IPS-20b (cell line): ENCODE measurements around the gene MAFG.
"Not testable (repeated sequence)": the region's sequence is repeated elsewhere in the genome, so short reads cannot be mapped to it uniquely, and the experiment has no call there.

Experiments
- H3K27ac ChIP-seq: one replicate; pipeline ENCODE4 v1.5.1; 2013; ENCODE audit warnings: low read length
- H3K27me3 ChIP-seq: 2 replicates; pipeline ENCODE4 v1.6.1; 2013; ENCODE audit warnings: mild to moderate bottlenecking, low read length, inconsistent platforms; ENCODE audit not compliant: insufficient read depth
- H3K36me3 ChIP-seq: 2 replicates; pipeline ENCODE4 v1.6.1; 2013; ENCODE audit warnings: low read depth, mild to moderate bottlenecking, inconsistent platforms, low read length, moderate library complexity; ENCODE audit not compliant: insufficient read depth
- H3K4me1 ChIP-seq: 2 replicates; pipeline ENCODE4 v1.6.1; 2013; ENCODE audit warnings: mild to moderate bottlenecking, control low read depth, inconsistent platforms, low read length, moderate library complexity; ENCODE audit not compliant: insufficient read depth
- H3K4me3 ChIP-seq: 2 replicates; pipeline ENCODE4 v1.5.1; 2013; ENCODE audit warnings: mild to moderate bottlenecking, low read length, inconsistent platforms
- H3K9ac ChIP-seq: 2 replicates; pipeline ENCODE4 v1.6.1; 2013; ENCODE audit warnings: low read depth, mild to moderate bottlenecking, inconsistent platforms, low read length, moderate library complexity
- H3K9me3 ChIP-seq: 2 replicates; pipeline ENCODE4 v1.6.1; 2013; ENCODE audit warnings: mild to moderate bottlenecking, low read depth, low read length, inconsistent platforms; ENCODE audit not compliant: insufficient read depth

Gene MAFG

DNA sequence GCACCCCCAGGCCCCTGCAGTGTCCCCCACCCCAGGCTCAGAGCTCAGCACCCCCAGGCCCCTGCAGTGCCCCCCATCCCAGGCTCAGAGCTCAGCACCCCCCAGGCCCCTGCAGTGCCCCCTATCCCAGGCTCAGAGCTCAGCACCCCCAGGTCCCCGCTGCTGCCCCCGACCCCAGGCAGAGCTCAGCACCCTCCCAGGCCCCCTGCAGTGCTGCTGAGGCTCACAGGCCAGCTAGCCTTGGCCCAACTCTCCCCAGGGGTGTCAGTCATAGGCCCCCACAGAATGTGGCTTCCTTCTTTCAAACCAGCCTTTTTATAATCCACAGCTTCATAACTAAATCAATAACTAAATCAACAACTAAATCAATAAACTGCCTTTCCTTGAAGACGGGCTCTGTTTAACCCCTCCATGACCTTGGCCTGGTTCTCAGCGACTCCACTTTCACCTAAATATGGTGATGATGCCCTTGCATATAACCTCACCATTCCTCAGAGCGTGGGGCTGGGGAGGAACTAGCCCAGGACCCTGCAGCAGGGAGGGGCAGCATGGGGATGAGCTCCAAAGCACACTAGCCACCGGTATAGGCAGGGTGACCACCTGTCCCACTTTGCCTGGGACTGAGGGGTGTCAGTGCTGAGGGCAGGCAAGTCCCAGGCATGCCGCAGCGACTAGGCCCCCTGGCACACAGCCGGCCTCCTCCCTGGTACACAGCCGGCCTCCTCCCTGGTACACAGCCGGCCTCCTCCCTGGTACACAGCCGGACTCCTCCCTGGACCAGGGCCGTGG is 28.4 kb upstream of the MAFG start:
- no peaks in the 10 kb centered on the region for H3K36me3 ChIP-seq

DNA sequence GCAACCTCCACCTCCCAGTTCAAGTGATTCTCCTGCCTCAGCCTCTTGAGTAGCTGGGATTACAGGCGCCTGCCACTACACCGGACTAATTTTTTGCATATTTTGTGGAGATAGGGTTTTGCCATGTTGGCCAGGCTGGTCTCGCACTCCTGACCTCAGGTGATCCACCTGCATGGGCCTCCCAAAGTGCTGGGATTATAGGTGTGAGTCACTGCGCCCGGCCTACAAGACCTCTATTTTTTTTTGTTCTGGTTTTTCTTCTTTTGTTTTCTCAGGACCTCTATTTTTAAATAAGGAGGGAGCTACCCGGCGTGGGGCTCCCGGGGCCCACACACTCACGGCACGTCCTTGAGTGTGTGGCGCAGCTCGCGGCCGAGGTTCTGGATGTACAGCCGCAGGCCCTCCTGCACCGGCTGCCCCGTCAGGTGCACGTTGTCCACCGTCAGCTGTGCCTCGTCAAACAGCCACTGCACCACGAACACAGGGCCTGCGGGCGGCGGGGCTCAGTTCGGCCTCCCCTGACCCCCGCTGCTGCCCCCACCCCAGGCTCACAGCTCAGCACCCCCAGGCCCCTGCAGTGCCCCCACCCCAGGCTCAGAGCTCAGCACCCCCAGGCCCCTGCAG is 27.6 kb upstream of the MAFG start:
- Histone ChIP-seq H3K9me3 (no peaks in the 10 kb centered on the region), H3K36me3 (no peaks in the 10 kb centered on the region), H3K4me3 (no peak overlapping the region), H3K9ac (no peak overlapping the region), H3K4me1 (no peaks in the 10 kb centered on the region), H3K27ac (no peak overlapping the region), H3K27me3 (peaks cover 39% of the 10 kb centered on the region)

More for the DNA sequence above, 28.4 kb upstream of the MAFG start:
- H3K4me3 ChIP-seq, result no peak overlapping the region
- H3K27ac ChIP-seq, result no peak overlapping the region
- H3K27me3 ChIP-seq, result peaks cover 45% of the 10 kb centered on the region
- H3K9ac ChIP-seq, result no peak overlapping the region
- H3K9me3 ChIP-seq, result no peaks in the 10 kb centered on the region
- no peaks in the 10 kb centered on the region for H3K4me1 ChIP-seq

DNA sequence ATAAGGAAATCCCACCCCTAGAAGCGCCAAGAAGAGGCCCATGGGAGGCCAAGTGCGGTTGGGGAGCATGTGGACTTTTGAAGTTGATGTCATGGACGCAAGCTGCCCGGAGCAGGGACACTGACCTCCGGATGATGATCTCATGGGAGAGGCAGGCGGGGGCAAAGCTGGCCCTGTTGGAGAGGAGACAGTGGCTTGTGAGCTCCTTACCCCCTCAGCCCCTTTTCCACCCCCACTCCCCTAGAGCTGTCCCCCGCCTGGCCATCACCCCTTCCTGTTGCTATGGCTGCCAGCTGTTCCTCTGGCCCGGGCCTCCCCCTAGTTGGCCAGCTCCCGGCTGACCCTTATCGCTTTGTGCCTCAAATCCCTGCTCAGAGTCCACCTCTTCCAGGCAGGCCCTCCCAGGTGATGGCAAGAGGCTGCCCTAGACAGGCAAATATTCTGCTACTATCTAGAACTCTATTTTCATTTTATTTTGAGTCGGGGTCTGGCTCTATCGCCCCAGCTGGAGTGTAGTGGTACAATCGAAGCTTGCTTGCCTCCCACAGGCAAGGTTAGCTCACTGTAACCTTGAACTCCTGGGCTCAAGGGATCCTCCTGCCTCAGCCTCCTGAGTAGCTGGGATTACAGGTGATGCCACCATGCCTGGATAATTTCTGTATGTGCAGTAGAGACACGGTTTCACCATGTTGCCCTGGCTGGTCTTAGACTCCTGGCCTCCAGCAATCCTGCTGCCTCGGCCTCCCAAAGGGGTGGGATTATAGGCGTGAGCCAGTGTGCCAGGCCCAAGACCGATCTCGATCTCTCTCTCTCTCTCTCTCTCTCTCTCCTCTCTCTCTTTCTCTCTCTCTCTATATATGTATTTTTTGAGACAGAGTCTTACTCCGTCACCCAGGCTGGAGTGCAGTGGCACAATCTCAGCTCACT is 26.9 kb upstream of the MAFG start:
- H3K4me3 ChIP-seq, result no peak overlapping the region
- H3K4me1 ChIP-seq, result no peaks in the 10 kb centered on the region
- no peak overlapping the region for H3K9ac ChIP-seq
- H3K9me3 ChIP-seq, result no peaks in the 10 kb centered on the region
- H3K27ac ChIP-seq, result no peak overlapping the region
- H3K27me3 ChIP-seq, result peaks cover 31% of the 10 kb centered on the region
- no peaks in the 10 kb centered on the region for H3K36me3 ChIP-seq

DNA sequence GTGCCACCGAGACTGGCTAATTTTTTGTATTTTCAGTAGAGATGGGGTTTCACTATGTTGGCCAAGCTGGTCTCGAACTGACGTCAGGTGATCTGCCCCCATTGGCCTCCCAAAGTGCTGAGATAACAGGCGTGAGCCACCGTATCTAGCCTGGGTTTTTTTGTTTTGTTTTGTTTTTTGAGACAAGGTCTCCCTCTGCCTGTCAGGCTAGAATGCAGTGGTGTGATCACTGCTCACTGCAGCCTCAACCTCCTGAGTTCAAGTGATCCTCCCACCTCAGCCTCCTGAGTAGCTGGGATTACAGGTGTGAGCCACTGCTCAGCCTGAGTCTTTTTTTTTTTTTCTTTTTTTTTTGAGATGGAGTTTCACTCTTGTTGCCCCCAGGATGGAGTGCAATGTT is 25.9 kb upstream of the MAFG start:
- not testable (repeated sequence) for H3K9me3 ChIP-seq, H3K4me1 ChIP-seq, H3K27ac ChIP-seq, H3K4me3 ChIP-seq, H3K36me3 ChIP-seq, H3K9ac ChIP-seq
- peaks cover 22% of the 10 kb centered on the region for H3K27me3 ChIP-seq

DNA sequence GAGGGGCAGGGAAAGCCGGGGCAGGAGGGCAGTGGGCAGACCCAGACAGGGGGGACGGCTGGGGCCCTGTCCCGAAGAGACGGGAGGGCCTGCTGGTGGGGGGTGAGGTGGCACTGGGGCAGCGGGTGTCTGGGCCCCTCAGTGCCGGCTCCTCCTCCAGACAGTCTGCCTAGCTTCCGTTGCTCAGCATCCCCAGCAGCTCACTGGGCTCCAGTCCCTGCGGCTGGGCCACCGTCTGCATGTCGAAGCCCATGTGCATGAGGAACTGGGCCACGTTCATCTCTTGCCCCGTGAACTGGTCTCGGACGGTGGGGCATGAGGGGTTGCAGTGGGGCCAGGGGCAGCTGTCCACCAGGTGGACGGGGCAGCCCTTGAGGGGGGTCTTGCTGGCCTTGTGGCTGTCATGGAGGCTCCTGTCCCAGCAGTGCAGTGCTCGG is 25.3 kb upstream of the MAFG start:
- Histone ChIP-seq H3K36me3 (no peaks in the 10 kb centered on the region), H3K4me3 (no peak overlapping the region), H3K9me3 (no peaks in the 10 kb centered on the region), H3K27ac (no peak overlapping the region), H3K27me3 (peaks cover 15% of the 10 kb centered on the region), H3K9ac (no peak overlapping the region), H3K4me1 (no peaks in the 10 kb centered on the region)

DNA sequence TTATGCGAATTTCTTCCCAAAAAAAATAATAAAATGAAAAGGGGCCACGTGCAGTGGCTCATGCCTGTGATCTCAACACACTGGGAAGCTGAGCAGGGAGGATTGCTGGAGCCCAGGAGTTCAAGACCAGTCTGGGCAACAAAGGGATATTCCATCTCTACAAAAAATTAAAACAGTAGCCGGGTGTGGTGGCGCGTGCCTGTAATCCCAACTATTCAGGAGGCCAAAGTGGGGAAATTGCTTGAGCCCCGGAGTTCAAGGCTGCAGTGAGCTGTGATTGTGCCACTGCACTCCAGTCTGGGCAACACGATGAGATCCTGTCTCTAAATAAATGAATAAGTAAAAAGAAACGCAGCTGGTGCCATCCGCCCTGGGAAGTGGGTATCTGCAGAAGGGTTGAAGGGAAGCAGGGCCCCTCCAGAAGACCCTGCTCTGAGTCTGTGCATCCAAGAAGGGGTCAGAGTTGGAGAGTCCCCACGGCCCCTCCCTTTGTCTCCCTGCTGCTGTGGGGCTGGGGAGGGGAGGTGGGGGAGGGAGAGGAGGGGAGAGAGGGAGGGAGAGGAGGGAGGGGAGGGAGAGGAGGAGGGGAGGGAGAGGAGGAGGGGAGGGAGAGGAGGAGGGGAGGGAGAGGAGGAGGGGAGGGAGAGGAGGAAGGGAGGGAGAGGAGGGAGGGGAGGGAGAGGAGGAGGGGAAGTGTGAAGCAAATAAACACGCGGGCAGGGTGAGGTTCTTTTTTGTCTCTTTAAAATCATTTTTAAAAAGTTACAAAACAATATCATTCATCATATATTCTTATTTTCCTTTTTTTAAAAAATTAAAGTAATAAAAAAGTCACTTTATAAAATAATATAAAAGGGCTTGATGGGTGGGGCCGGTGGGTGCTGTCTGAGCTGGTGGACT is 24.5 kb upstream of the MAFG start:
- no peaks in the 10 kb centered on the region for H3K9me3 ChIP-seq
- peaks cover 8% of the 10 kb centered on the region for H3K27me3 ChIP-seq
- H3K27ac ChIP-seq, result no peak overlapping the region
- no peak overlapping the region for H3K4me3 ChIP-seq
- H3K9ac ChIP-seq, result no peak overlapping the region
- H3K36me3 ChIP-seq, result no peaks in the 10 kb centered on the region
- no peaks in the 10 kb centered on the region for H3K4me1 ChIP-seq

DNA sequence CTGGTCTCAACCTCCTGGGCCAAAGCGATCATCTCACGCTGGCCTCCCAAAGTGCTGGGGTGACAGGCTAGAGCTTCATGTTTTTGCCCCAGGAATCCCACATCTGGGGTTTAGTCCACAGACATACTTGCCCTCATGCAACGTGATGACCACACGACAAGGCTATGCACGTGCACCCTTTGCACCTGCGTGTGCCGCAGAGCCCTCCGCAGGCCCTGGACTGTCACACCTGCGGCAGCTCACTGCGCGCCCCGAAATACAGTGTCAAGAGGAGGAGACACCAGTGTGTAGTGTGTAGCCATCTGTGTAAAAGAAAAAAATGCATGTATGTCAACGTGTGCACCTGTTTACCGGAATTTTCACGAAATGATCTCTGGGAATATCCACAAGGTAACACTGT is 23.0 kb upstream of the MAFG start:
- Histone ChIP-seq H3K27ac (no peak overlapping the region), H3K36me3 (no peaks in the 10 kb centered on the region), H3K4me1 (no peaks in the 10 kb centered on the region), H3K9me3 (no peaks in the 10 kb centered on the region), H3K9ac (no peak overlapping the region), H3K27me3 (no peaks in the 10 kb centered on the region), H3K4me3 (no peak overlapping the region)

DNA sequence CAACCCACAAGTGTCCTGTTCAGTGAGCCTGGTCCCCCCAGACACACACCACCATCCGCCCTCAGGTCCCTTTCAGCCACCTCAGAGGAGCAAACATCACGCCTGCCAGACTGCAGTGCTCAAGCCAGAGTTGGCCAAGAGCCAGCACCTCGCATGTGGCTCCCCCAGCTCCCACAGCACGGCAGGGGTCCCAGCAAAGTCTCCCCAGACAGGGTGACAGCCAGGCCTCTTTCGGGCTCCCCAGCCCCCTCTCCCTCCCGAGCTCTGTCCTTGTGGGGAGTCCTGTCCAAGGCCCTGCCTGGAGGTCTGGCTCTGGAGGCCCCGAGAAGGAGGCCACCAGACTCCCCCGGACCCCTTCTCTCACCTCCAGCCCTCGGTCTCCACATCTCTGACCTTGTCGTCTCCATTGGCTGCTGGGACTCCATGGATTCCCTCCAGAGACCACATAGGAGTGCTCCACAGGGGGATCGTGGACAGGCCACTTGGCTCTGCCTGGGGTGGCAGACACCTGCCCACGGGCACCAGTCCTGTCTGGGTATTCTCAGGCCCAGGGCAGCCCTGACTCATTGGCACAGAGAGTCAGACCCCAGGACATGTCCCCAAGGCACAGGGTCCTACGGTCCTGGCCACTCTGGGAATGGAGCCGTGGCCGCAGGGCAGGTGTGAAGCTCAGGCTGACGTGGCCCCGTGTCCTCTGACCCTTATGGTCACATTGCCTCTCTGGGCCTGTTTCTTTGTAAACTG is 21.3 kb upstream of the MAFG start:
- peaks cover 9% of the 10 kb centered on the region; the same call in 1 of the 2 replicates for H3K27me3 ChIP-seq
- H3K4me3 ChIP-seq, result no peak overlapping the region
- no peaks in the 10 kb centered on the region for H3K9me3 ChIP-seq
- no peak overlapping the region for H3K9ac ChIP-seq
- H3K4me1 ChIP-seq, result no peaks in the 10 kb centered on the region; the same call in 1 of the 2 replicates
- no peak overlapping the region for H3K27ac ChIP-seq
- H3K36me3 ChIP-seq, result no peaks in the 10 kb centered on the region

DNA sequence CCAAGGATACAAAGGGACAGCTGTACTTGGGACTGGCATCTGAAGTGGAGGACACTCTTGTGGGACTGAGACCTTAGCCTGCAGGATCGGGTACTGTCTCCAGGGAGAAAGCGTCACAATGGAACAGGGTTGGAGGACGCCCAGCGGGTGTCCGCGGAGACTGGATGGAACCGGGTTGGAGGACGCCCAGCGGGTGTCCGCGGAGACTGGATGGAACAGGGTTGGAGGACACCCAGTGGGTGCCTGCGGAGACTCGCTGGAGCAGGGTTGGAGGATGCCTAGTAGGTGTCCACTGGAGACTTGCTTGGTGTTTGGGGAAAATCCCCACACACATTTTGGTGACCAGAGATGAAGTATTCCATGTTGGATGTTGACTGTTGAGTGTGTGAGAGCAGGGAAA is 19.7 kb upstream of the MAFG start, which contains the start of gene MYADML2:
Gene MYADML2 (minus strand): TSS at position 45 of the 400 bp plus-strand sequence. CDS start 5,492 bp downstream, outside the sequence.
- Histone ChIP-seq H3K4me1 (no peaks in the 10 kb centered on the region; the same call in 1 of the 2 replicates), H3K27me3 (peaks cover 12% of the 10 kb centered on the region; the same call in 1 of the 2 replicates), H3K9ac (no peak within 1 kb of the TSS), H3K9me3 (no peaks in the 10 kb centered on the region), H3K4me3 (no peak within 1 kb of the TSS), H3K36me3 (no peaks in the 10 kb centered on the region), H3K27ac (no peak within 1 kb of the TSS)

DNA sequence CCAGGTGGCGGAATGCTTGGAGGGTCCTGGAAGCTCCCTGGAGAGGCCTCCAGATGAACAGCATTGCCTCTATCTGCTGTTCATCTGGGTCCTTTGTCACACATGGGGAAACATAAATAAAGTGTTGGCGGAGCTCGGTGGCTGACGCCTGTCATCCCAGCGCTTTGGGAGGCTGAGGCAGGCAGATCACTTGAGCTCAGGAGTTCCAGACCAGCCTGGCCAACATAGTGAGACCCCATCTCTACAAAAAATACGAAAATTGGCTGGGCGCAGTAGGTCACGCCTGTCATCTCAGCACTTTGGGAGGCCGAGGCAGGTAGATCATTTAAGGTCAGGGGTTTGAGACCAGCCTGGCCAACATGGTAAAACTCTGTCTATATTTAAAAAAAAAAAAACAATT is 17.3 kb upstream of the MAFG start:
- Histone ChIP-seq H3K9ac (no peak overlapping the region), H3K4me3 (no peak overlapping the region), H3K27me3 (peaks cover 24% of the 10 kb centered on the region), H3K36me3 (no peaks in the 10 kb centered on the region), H3K27ac (no peak overlapping the region), H3K9me3 (no peaks in the 10 kb centered on the region), H3K4me1 (no peaks in the 10 kb centered on the region; the same call in 1 of the 2 replicates)
